ENCODE results near the gene POLR1D.

- TF ChIP-seq, protein P1, sequence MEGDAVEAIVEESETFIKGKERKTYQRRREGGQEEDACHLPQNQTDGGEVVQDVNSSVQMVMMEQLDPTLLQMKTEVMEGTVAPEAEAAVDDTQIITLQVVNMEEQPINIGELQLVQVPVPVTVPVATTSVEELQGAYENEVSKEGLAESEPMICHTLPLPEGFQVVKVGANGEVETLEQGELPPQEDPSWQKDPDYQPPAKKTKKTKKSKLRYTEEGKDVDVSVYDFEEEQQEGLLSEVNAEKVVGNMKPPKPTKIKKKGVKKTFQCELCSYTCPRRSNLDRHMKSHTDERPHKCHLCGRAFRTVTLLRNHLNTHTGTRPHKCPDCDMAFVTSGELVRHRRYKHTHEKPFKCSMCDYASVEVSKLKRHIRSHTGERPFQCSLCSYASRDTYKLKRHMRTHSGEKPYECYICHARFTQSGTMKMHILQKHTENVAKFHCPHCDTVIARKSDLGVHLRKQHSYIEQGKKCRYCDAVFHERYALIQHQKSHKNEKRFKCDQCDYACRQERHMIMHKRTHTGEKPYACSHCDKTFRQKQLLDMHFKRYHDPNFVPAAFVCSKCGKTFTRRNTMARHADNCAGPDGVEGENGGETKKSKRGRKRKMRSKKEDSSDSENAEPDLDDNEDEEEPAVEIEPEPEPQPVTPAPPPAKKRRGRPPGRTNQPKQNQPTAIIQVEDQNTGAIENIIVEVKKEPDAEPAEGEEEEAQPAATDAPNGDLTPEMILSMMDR (conservative IDR thresholded peaks at IDR 0.05; ENCODE audit: low read depth in 2 of 2) = no peak
- no peak for TF ChIP-seq EZH2 (IDR thresholded peaks at IDR 0.05; ENCODE audit: low read depth, unreplicated experiment)
- TF ChIP-seq CREB1 (CRISPR knock-in tag; IDR thresholded peaks at IDR 0.05; ENCODE audit: low read depth) = no peak
- no peak for TF ChIP-seq POLR2AphosphoS5 (IDR thresholded peaks at IDR 0.05; ENCODE audit: low read depth)
These were observed 11.0 kb downstream of the POLR1D start for GRCh38 chr13:27632648-27633047.

Measured in GM23338 (cell line).